ENCODE results near the gene RNF223. TPM values are rescaled to one million over a fixed set of nuclear protein-coding genes. Genes with fewer than 3 reads are reported as not detected.

Gene RNF223
- total RNA-seq, 1 experiment from 2014 or later, result not detected

GRCh38 chr1:1082776-1083415 lies 8.8 kb upstream of the RNF223 start:
- H3K4me1 Mint-ChIP-seq, result no peaks in the 10 kb centered on the region
- no peak for DNase-seq (ENCODE audit: low spot score)
- no peak overlapping the region for H3K4me3 Mint-ChIP-seq
- peak overlapping the region; percentile 38; the same call in 1 of the 2 replicates for H3K27ac Mint-ChIP-seq
- no peak for TF ChIP-seq ZMAT4 (CRISPR knock-in tag; IDR thresholded peaks at IDR 0.05)
- TF ChIP-seq ZSCAN18 (CRISPR knock-in tag; IDR thresholded peaks at IDR 0.05), result no peak
- no peak for TF ChIP-seq ZNF532 (CRISPR knock-in tag; IDR thresholded peaks at IDR 0.05; ENCODE audit: borderline replicate concordance)
- TF ChIP-seq MXD4 (CRISPR knock-in tag; IDR thresholded peaks at IDR 0.05; ENCODE audit: borderline replicate concordance), result no peak
- no peak for TF ChIP-seq NR1H2 (CRISPR knock-in tag; IDR thresholded peaks at IDR 0.05)
- TF ChIP-seq SMAD4 (CRISPR knock-in tag; IDR thresholded peaks at IDR 0.05), result no peak
- TF ChIP-seq FOXP4 (CRISPR knock-in tag; IDR thresholded peaks at IDR 0.05), result no peak
- no peak for ATAC-seq
- no peaks in the 10 kb centered on the region for H3K36me3 Mint-ChIP-seq
- no peaks in the 10 kb centered on the region for H3K9me3 Mint-ChIP-seq
- POLR2A ChIA-PET, result no interaction called here
- CTCF ChIA-PET, result no interaction called here
- H3K27me3 Mint-ChIP-seq (ENCODE audit: low read depth), result no peaks in the 10 kb centered on the region

- Mint-ChIP-seq H3K4me1 (no peaks in the 10 kb centered on the region), H3K27ac (no peak overlapping the region), H3K27me3 (ENCODE audit: low read depth) (no peaks in the 10 kb centered on the region), H3K9me3 (no peaks in the 10 kb centered on the region), H3K36me3 (no peaks in the 10 kb centered on the region), H3K4me3 (no peak overlapping the region)
- ATAC-seq, result no peak
- TF ChIP-seq ZBTB21 (CRISPR knock-in tag; IDR thresholded peaks at IDR 0.05; ENCODE audit: borderline replicate concordance) (no peak), ZNF416 (CRISPR knock-in tag; IDR thresholded peaks at IDR 0.05) (no peak), ZNF263 (CRISPR knock-in tag; IDR thresholded peaks at IDR 0.05; ENCODE audit: low read depth) (no peak), TEAD1 (CRISPR knock-in tag; IDR thresholded peaks at IDR 0.05) (no peak)
- POLR2A ChIA-PET, result no interaction called here
- CTCF ChIA-PET, result no interaction called here
- no peak for DNase-seq (ENCODE audit: low spot score)
These were observed 8.2 kb upstream of the RNF223 start for GRCh38 chr1:1082239-1082775.

- Mint-ChIP-seq H3K36me3 (no peaks in the 10 kb centered on the region), H3K9me3 (no peaks in the 10 kb centered on the region), H3K4me1 (no peaks in the 10 kb centered on the region), H3K27me3 (ENCODE audit: low read depth) (no peaks in the 10 kb centered on the region), H3K4me3 (no peak overlapping the region), H3K27ac (no peak overlapping the region)
- ChIA-PET POLR2A (no interaction called here), CTCF (no interaction called here)
- ATAC-seq (no peak), DNase-seq (ENCODE audit: low spot score) (no peak)
- no peak for TF ChIP-seq ATF3 (CRISPR knock-in tag; conservative IDR thresholded peaks at IDR 0.05)
- TF ChIP-seq GTF2I (CRISPR knock-in tag; conservative IDR thresholded peaks at IDR 0.05), result no peak
- no peak for TF ChIP-seq FOXP4 (CRISPR knock-in tag; IDR thresholded peaks at IDR 0.05)
- TF ChIP-seq RELA (CRISPR knock-in tag; IDR thresholded peaks at IDR 0.05; ENCODE audit: borderline replicate concordance), result no peak
- TF ChIP-seq TP53 (CRISPR knock-in tag; IDR thresholded peaks at IDR 0.05), result no peak
- no peak for TF ChIP-seq NFATC4 (CRISPR knock-in tag; IDR thresholded peaks at IDR 0.05)
- no peak for TF ChIP-seq ZNF512 (CRISPR knock-in tag; IDR thresholded peaks at IDR 0.05; ENCODE audit: borderline replicate concordance)
These were observed 7.5 kb upstream of the RNF223 start for GRCh38 chr1:1081311-1082238.
